HUES48 (cell line): ENCODE results near the gene RBM10.

ENCODE experiments used
- H3K27ac ChIP-seq: one replicate; pipeline ENCODE4 v1.7.0; 2013; ENCODE audit warnings: low read depth, low read length, inconsistent platforms
- H3K27me3 ChIP-seq: 2 replicates; pipeline ENCODE4 v1.6.1; 2013; ENCODE audit warnings: mild to moderate bottlenecking, low read length; ENCODE audit not compliant: control insufficient read depth, insufficient read depth
- H3K36me3 ChIP-seq: 2 replicates; pipeline ENCODE4 v1.6.1; 2013; ENCODE audit warnings: low read length; ENCODE audit not compliant: control insufficient read depth, insufficient read depth
- H3K4me1 ChIP-seq: 2 replicates; pipeline ENCODE4 v1.6.1; 2013; ENCODE audit warnings: mild to moderate bottlenecking, low read length; ENCODE audit not compliant: control insufficient read depth, insufficient read depth
- H3K4me3 ChIP-seq: 2 replicates; pipeline ENCODE4 v1.5.1; 2013; ENCODE audit warnings: mild to moderate bottlenecking, low read depth, low read length
- H3K9ac ChIP-seq: 2 replicates; pipeline ENCODE4 v1.6.1; 2013; ENCODE audit warnings: mild to moderate bottlenecking, low read depth, low read length, moderate library complexity
- H3K9me3 ChIP-seq: 2 replicates; pipeline ENCODE4 v1.6.1; 2013; ENCODE audit warnings: low read length; ENCODE audit not compliant: control insufficient read depth, insufficient read depth

Gene RBM10

GRCh38 chrX:47179221-47179927, 34.4 kb downstream of the RBM10 start:
- Histone ChIP-seq H3K27me3 (peaks cover 12% of the 10 kb centered on the region), H3K27ac (no peak overlapping the region), H3K9me3 (no peaks in the 10 kb centered on the region), H3K36me3 (peaks cover 80% of the 10 kb centered on the region), H3K4me1 (no peaks in the 10 kb centered on the region), H3K4me3 (no peak overlapping the region), H3K9ac (no peak overlapping the region)

DNA sequence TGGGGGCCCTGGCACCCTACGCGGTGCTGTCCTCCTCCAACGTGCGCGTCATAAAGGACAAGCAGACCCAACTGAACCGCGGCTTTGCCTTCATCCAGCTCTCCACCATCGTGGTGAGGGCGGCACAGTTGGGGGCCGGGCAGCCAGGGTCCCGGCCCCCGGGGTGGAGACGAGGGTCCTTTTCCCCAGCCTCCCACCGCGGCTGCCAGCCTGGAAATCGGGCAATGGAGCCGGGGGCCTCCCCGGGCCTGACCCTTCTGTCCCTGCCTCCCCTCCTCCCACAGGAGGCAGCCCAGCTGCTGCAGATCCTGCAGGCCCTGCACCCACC, 34.9 kb downstream of the RBM10 start:
- H3K4me3 ChIP-seq = no peak overlapping the region
- no peaks in the 10 kb centered on the region for H3K4me1 ChIP-seq
- no peaks in the 10 kb centered on the region for H3K9me3 ChIP-seq
- no peak overlapping the region for H3K9ac ChIP-seq
- H3K27ac ChIP-seq = no peak overlapping the region
- H3K36me3 ChIP-seq = peaks cover 79% of the 10 kb centered on the region
- peaks cover 12% of the 10 kb centered on the region for H3K27me3 ChIP-seq

DNA sequence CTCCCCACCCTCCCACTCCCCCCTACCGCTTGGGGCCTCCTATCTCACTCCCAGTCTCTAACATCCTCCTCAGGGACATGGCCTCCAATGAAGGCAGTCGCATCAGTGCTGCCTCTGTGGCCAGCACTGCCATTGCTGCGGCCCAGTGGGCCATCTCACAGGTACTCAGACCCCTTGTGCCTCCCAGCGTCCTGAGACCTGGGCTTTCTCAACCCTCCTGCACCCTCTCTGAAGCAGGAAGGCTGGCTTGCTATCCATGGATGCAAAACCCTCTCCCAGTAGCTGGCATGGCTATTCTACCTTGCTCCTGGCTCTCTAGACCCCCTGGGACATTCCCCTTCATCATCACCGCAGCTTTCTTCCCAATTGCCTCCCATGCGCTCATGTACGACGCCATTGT, 35.3 kb downstream of the RBM10 start:
- no peak overlapping the region for H3K4me3 ChIP-seq

GRCh38 chrX:47181301-47181700, 36.3 kb downstream of the RBM10 start:
- no peak overlapping the region for H3K4me3 ChIP-seq
- H3K27ac ChIP-seq = no peak overlapping the region
- no peak overlapping the region for H3K9ac ChIP-seq
- peaks cover 79% of the 10 kb centered on the region for H3K36me3 ChIP-seq
- peaks cover 3% of the 10 kb centered on the region; the same call in 1 of the 2 replicates for H3K27me3 ChIP-seq
- H3K4me1 ChIP-seq = no peaks in the 10 kb centered on the region
- H3K9me3 ChIP-seq = no peaks in the 10 kb centered on the region

More for the DNA sequence above, 35.3 kb downstream of the RBM10 start:
- Histone ChIP-seq H3K36me3 (peaks cover 79% of the 10 kb centered on the region), H3K9ac (no peak overlapping the region), H3K4me1 (no peaks in the 10 kb centered on the region), H3K9me3 (no peaks in the 10 kb centered on the region), H3K27me3 (peaks cover 7% of the 10 kb centered on the region), H3K27ac (no peak overlapping the region)

DNA sequence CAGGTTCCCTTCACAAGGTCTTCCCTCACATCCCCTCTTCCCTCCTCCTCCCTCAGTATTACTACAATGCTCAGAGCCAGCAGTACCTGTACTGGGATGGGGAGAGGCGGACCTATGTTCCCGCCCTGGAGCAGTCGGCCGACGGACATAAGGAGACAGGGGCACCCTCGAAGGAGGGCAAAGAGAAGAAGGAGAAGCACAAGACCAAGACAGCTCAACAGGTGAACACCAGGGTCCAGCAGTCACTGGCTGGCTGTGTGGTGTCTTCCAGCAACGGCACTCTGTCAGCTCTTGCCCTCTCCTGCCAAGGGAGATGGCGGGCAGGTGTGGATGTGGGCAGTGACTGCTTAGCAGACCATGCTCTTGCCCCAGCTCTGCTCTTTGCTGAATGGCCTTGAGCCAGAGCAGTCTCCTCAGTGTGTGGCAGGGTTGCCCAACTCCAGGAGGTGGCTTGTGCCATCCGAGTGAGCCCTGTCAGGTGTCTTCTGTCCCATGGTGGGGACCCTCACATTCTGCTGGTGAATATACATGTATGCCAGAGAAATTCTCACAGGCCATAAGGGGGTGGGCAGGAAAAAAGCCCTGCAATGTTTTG, 37.2 kb downstream of the RBM10 start:
- Histone ChIP-seq H3K27me3 (no peaks in the 10 kb centered on the region), H3K36me3 (peaks cover 78% of the 10 kb centered on the region), H3K4me3 (no peak overlapping the region), H3K9me3 (no peaks in the 10 kb centered on the region), H3K27ac (no peak overlapping the region), H3K4me1 (no peaks in the 10 kb centered on the region), H3K9ac (no peak overlapping the region)

GRCh38 chrX:47184486-47184885, 39.5 kb downstream of the RBM10 start:
- H3K9me3 ChIP-seq = no peaks in the 10 kb centered on the region
- H3K9ac ChIP-seq = no peak overlapping the region
- peaks cover 56% of the 10 kb centered on the region for H3K36me3 ChIP-seq

DNA sequence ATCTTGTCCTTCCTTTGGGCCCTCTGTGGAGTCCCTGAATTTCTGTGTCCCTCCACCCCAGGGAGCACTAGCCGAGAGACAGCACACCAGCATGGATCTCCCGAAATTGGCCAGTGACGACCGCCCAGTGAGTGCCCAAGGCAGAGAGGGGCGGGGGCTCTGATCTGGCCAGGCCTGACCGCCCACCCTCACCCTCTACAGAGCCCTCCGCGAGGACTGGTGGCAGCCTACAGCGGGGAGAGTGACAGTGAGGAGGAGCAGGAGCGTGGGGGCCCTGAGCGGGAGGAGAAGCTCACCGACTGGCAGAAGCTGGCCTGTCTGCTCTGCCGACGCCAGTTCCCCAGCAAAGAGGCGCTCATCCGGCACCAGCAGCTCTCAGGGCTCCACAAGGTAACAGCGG, 40.2 kb downstream of the RBM10 start:
- H3K4me1 ChIP-seq = no peaks in the 10 kb centered on the region; the same call in 1 of the 2 replicates
- H3K9ac ChIP-seq = no peak overlapping the region

More at GRCh38 chrX:47184486-47184885, 39.5 kb downstream of the RBM10 start:
- no peak overlapping the region for H3K27ac ChIP-seq
- no peaks in the 10 kb centered on the region for H3K27me3 ChIP-seq
- no peaks in the 10 kb centered on the region for H3K4me1 ChIP-seq
- H3K4me3 ChIP-seq = no peak overlapping the region

DNA sequence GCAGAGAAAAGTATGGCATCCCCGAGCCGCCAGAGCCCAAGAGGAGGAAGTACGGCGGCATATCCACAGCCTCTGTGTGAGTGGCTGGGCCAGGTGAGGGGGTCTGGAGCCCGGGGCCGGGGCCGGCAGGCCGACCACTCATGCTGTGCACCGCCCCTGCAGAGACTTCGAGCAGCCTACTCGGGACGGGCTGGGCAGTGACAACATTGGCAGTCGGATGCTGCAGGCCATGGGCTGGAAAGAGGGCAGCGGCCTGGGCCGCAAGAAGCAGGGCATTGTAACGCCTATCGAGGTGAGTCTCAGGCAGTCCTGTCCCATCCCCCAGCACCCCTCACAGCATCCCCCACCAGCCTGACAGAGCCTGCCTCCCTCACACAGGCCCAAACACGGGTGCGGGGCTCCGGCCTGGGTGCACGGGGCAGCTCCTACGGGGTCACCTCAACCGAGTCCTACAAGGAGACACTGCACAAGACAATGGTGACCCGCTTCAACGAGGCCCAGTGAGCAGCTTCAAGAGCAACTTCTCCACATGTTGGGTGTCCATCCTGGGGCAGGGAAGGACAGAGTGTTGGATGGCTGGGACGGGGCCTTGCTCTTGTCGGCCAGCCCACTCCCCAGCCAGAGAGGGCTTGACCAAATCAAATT, 41.2 kb downstream of the RBM10 start:
- Histone ChIP-seq H3K4me1 (no peaks in the 10 kb centered on the region; the same call in 1 of the 2 replicates), H3K27me3 (no peaks in the 10 kb centered on the region), H3K27ac (no peak overlapping the region), H3K36me3 (peaks cover 42% of the 10 kb centered on the region), H3K9ac (no peak overlapping the region), H3K9me3 (no peaks in the 10 kb centered on the region), H3K4me3 (no peak overlapping the region)

More for the DNA sequence above, 40.2 kb downstream of the RBM10 start:
- Histone ChIP-seq H3K27ac (no peak overlapping the region), H3K4me3 (no peak overlapping the region), H3K9me3 (no peaks in the 10 kb centered on the region), H3K36me3 (peaks cover 50% of the 10 kb centered on the region), H3K27me3 (no peaks in the 10 kb centered on the region)

DNA sequence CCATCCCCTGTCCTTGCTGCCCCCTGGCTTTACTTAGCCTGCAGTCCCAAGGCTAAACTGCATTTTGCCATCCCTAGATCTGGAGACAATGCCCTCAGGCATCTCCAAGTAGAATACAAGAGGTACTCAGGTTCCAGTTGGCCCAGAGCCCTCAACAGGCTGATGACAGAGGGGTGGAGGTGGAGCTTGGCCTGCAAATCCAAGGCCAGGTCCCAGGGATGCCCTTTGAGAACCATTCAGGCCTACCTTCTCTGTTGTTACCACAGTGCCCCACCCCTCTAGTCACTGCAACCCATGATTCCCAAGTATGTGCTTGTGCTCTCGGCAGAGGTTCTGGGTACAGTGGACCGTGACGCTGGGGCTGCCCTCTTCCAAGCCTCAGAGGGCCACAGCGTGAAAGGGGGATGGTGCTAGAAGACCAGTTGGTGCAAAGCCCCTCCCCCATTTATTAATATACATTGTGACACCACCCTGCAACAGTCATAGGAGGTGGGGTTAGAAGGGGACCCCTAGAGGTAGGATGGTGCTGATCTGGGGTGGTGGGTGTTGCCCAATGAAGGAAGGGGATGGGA, 42.2 kb downstream of the RBM10 start:
- Histone ChIP-seq H3K4me1 (no peaks in the 10 kb centered on the region; the same call in 1 of the 2 replicates), H3K27me3 (no peaks in the 10 kb centered on the region), H3K9ac (no peak overlapping the region), H3K27ac (no peak overlapping the region), H3K4me3 (no peak overlapping the region), H3K36me3 (peaks cover 32% of the 10 kb centered on the region), H3K9me3 (no peaks in the 10 kb centered on the region)

- H3K9ac ChIP-seq = no peak overlapping the region
- no peaks in the 10 kb centered on the region for H3K27me3 ChIP-seq
- peaks cover 10% of the 10 kb centered on the region for H3K4me1 ChIP-seq
- H3K27ac ChIP-seq = no peak overlapping the region
- H3K9me3 ChIP-seq = no peaks in the 10 kb centered on the region
- no peak overlapping the region for H3K4me3 ChIP-seq
- H3K36me3 ChIP-seq = peaks cover 22% of the 10 kb centered on the region
Observed at GRCh38 chrX:47189906-47190305, 44.9 kb downstream of the RBM10 start.
